Thymus (tissue), 11 donors: ENCODE results near the gene DLD. TPM values are rescaled to one million over a fixed set of nuclear protein-coding genes. Genes with fewer than 3 reads are reported as not detected.
"Not testable (repeated sequence)": the region's sequence is repeated elsewhere in the genome, so short reads cannot be mapped to it uniquely, and the experiment has no call there.

Experiments
- DNase-seq, 9 donors: peaks; one replicate each; pipeline ENCODE4 v3.0.0-alpha.2; 2013; ENCODE audit warnings: low spot score in 9 of 9, low read depth in 6 of 9, missing footprints in 1 of 9
- H3K27ac ChIP-seq, 2 donors: one replicate each; pipeline ENCODE4 v1.5.1; 2013; ENCODE audit warnings: control low read depth in 1 of 2, low read depth in 1 of 2, low read length in 1 of 2, mild to moderate bottlenecking in 1 of 2, moderate library complexity in 1 of 2
- H3K27me3 ChIP-seq, 2 donors: one replicate each; pipeline ENCODE4 v1.5.1; 2013; ENCODE audit warnings: low read length in 1 of 2; ENCODE audit not compliant: control insufficient read depth in 2 of 2, insufficient read depth in 1 of 2
- H3K36me3 ChIP-seq, 2 donors: one replicate each; pipeline ENCODE4 v1.5.1; 2013; ENCODE audit warnings: low read length in 1 of 2, mild to moderate bottlenecking in 1 of 2, moderate library complexity in 1 of 2; ENCODE audit not compliant: control insufficient read depth in 2 of 2, insufficient read depth in 2 of 2
- H3K4me1 ChIP-seq, 2 donors: one replicate each; pipeline ENCODE4 v1.5.1; 2013; ENCODE audit warnings: low read length in 2 of 2; ENCODE audit not compliant: control insufficient read depth in 2 of 2, insufficient read depth in 2 of 2
- H3K4me3 ChIP-seq, 2 donors: one replicate each; pipeline ENCODE4 v1.5.1; 2013; ENCODE audit warnings: low read length in 2 of 2, control low read depth in 1 of 2, mild to moderate bottlenecking in 1 of 2
- H3K9me3 ChIP-seq, 2 donors: one replicate each; pipeline ENCODE4 v1.5.1; 2013; ENCODE audit warnings: low read length in 1 of 2, mild to moderate bottlenecking in 1 of 2; ENCODE audit not compliant: control insufficient read depth in 2 of 2, insufficient read depth in 1 of 2
- whole genome bisulfite sequencing: extraction: QIAGEN DNeasy Blood & Tissue Kit; methylation state at CpG from one replicate; pipeline ENCODE4 v1.1.7; 2013; 5-methylcytosine and 5-hydroxymethylcytosine counted together
- polyA plus RNA-seq: library from polyadenylated mRNA; stranded (reverse); fragments of 200-250 nt; gene quantifications from one replicate; pipeline ENCODE4 v1.2.3, GENCODE V29; 2013
- total RNA-seq: library from RNA; stranded (reverse); fragments of 120-200 nt; gene quantifications from one replicate; pipeline ENCODE4 v1.2.4, GENCODE V29; 2013
- donor health status: healthy.

DLD gene
- total and polyA plus RNA-seq, 2 donors, result 42.4 to 44.2 TPM

DNA sequence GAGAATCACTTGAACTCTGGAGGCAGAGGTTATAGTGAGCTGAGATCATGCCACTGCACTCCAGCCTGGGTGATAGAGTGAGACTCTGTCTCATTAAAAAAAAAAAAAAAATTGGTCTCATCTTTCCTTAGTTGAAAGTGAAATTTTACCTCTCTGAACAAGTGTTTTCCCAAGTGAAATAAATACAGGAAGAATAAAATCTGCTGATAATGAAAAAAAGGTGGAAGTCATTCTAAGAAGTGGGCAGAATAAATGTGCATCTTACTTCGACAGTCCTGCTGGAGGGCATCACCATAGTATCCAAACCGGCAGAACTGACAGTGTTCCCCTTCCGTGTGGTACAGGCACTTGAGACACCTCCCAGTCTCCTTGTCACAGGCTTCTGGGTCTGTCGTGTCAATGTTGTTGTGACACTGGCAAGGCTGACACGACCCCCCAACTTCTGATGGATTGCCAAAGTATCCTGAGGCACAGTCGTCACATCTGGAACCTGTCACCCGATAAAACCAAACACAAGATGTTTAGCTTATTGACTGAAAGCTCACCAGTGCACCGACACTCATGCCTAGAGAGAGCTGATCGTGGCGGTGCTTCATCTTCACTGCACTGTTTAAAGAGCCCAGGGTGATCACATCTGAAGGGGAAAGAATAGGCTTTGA lies 62.4 kb downstream of the DLD start:
- no peak for DNase-seq
- H3K9me3 ChIP-seq, result no peaks in the 10 kb centered on the region
- H3K36me3 ChIP-seq, result no peaks in the 10 kb centered on the region
- H3K4me3 ChIP-seq, result no peak overlapping the region
- no peaks in the 10 kb centered on the region for H3K4me1 ChIP-seq
- 92% methylated on average over 10 of the region's 10 CpGs for WGBS
- no peak overlapping the region for H3K27ac ChIP-seq
- peaks cover 0 to 2% of the 10 kb centered on the region in 2 donors for H3K27me3 ChIP-seq

DNA sequence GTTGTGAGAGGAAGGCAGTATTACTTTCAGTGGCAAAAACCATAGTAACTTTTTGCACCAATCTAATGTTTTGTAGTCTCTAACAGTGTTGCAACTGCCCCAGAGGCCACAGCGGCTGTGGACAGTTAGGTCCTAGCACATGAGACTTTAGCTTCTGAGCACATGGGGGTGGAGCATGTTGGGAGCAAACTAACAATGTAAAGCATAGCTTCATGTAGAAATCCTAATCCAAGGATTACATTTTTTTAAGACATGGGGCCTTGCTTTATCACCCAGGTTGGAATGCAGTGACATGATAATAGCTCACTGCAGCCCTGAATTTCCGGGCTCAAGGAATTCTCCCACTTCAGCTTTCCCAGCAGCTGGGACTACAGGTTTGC lies 62.9 kb downstream of the DLD start:
- no peaks in the 10 kb centered on the region for H3K36me3 ChIP-seq

GRCh38 chr7:107955394-107955793 lies 64.4 kb downstream of the DLD start:
- 96% methylated on average over 5 of the region's 5 CpGs for WGBS
- Histone ChIP-seq H3K27ac (no peak overlapping the region), H3K9me3 (no peaks in the 10 kb centered on the region), H3K36me3 (no peaks in the 10 kb centered on the region), H3K4me3 (no peak overlapping the region), H3K4me1 (no peaks in the 10 kb centered on the region), H3K27me3 (peaks cover 0 to 2% of the 10 kb centered on the region in 2 donors)
- no peak for DNase-seq

More for the DNA sequence above, 62.9 kb downstream of the DLD start:
- H3K9me3 ChIP-seq, result no peaks in the 10 kb centered on the region
- no peak for DNase-seq
- whole genome bisulfite sequencing, result 96% methylated on average over 2 of the region's 2 CpGs
- H3K4me1 ChIP-seq, result no peaks in the 10 kb centered on the region
- H3K27me3 ChIP-seq, result peaks cover 0 to 2% of the 10 kb centered on the region in 2 donors
- H3K27ac ChIP-seq, result no peak overlapping the region
- no peak overlapping the region for H3K4me3 ChIP-seq

DNA sequence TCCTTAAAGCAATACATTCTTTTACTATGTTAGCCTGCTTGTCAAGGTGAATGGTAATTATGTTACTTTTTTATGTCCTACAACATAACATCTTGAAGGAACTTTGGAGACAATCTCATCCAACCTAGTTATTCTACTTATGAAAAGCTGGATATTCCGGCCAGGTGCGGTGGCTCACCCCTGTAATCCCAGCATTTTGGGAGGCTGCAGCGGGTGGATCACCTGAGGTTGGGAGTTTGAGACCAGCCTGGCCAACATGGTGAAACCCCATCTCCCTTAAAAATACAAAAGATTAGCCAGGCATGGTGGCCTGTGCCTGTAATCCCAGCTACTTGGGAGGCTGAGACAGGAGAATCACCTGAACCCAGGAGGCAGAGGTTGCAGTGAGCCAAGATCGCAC lies 66.0 kb downstream of the DLD start:
- 98% methylated on average over 4 of the region's 4 CpGs for WGBS
- not testable (repeated sequence) for H3K27me3 ChIP-seq, H3K4me3 ChIP-seq, H3K4me1 ChIP-seq, H3K9me3 ChIP-seq, H3K36me3 ChIP-seq, H3K27ac ChIP-seq, DNase-seq

DNA sequence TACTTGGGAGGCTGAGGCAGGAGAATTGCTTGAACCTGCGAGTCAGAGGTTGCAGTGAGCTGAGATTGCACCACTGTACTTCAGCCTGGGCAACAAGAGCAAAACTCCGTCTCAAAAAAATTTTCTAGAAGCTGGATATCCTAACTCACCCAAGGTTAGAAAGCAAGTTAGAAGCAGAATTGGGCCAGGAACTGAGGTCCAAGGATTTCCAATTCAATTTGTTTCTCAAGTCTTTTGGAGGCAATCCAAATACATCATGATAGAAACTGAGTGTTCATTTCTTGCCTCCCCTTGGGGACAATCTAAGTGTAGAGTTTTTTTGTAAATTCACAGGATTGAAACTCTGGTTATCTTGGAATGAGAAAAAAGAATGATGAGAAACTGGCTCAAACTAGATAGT lies 66.5 kb downstream of the DLD start:
- Histone ChIP-seq H3K4me3 (no peak overlapping the region), H3K27me3 (no peaks in the 10 kb centered on the region), H3K27ac (no peak overlapping the region), H3K36me3 (no peaks in the 10 kb centered on the region), H3K9me3 (no peaks in the 10 kb centered on the region), H3K4me1 (no peaks in the 10 kb centered on the region)
- no peak for DNase-seq
- 92% methylated on average over 2 of the region's 2 CpGs for WGBS

DNA sequence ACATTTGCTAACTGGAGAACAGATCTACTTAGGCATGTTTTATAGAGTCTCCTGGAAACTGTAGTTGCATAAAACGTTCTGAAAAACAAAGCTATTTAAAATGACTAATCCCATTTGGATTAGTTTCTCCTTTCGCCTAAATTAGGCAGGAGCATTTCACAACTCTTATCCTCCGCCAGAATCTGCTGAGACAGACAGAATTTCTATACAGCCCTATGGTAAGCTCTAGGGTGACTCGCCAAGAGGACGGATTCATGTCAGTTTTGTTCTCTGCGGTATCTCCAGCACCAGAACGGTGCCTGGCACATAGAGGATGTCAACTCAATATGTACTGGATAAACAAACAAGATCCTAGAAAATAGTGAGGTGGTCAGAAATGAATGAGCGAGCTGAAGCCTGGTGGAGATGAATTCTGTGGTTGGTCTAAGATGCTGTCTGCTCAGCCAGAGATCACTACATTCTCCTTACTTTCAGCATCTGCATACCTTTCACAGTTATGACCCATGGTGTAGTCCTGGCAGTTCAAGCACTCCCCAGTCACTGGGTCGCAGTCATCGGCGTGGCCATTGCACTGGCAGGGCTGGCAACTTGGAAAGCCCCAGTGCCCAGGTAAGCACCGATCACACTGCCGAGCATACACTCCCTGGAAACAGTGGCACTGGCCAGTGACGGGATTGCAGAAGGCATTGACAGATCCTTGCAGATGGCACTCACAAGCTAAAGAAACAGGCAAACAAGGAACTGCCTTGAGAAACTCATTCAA lies 68.0 kb downstream of the DLD start:
- H3K4me1 ChIP-seq, result no peaks in the 10 kb centered on the region
- H3K9me3 ChIP-seq, result no peaks in the 10 kb centered on the region
- DNase-seq, result no peak
- peak overlapping the region in 1 of 2 donors; percentile 66 for H3K27ac ChIP-seq
- H3K36me3 ChIP-seq, result no peaks in the 10 kb centered on the region
- no peak overlapping the region for H3K4me3 ChIP-seq
- 90% methylated on average over 14 of the region's 14 CpGs for WGBS
- no peaks in the 10 kb centered on the region for H3K27me3 ChIP-seq

DNA sequence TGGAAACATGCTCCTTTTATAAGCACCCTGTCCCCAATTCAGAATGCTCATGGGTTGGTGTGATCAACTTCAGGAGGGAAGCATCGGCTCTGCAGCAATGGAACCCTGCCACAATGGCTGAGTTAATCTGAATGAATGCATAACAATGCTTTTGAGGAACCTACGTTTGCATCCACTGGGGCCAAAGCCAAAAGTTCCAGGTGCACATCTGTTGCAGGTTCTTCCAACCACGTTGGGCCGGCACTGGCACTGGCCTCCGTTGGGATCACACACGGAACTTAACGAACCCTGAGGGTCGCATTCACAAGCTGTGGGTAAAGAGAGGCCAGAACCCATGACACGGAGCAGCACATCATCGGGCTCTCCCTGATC lies 68.5 kb downstream of the DLD start:
- no peaks in the 10 kb centered on the region for H3K4me1 ChIP-seq

DNA sequence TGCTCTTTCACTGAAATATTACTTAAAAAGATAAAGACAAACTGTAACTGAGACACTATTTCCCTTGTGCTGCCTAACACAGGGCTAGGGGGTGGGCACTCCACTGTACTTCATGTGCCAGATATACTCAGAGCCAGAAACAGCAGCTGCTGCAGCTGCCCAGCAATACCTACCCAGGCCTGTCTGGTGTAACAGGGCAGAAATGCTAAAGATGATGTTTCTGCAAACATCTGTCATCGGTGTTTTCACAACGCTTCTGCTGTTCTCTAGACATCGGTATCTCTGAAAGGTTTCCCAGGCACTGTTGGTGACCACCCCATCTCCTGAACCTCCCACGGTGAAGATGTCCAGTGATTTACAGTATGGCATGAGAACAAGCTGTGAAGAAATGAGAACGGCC lies 69.3 kb downstream of the DLD start:
- Histone ChIP-seq H3K27ac (no peak overlapping the region), H3K9me3 (no peaks in the 10 kb centered on the region), H3K4me3 (no peak overlapping the region), H3K4me1 (no peaks in the 10 kb centered on the region), H3K27me3 (no peaks in the 10 kb centered on the region), H3K36me3 (no peaks in the 10 kb centered on the region)
- no peak for DNase-seq
- WGBS, result 97% methylated on average over 5 of the region's 5 CpGs

More for the DNA sequence above, 68.5 kb downstream of the DLD start:
- no peaks in the 10 kb centered on the region for H3K9me3 ChIP-seq
- 91% methylated on average over 10 of the region's 10 CpGs for WGBS
- no peaks in the 10 kb centered on the region for H3K27me3 ChIP-seq
- H3K36me3 ChIP-seq, result no peaks in the 10 kb centered on the region
- no peak overlapping the region for H3K27ac ChIP-seq
- no peak overlapping the region for H3K4me3 ChIP-seq
- no peak for DNase-seq

DNA sequence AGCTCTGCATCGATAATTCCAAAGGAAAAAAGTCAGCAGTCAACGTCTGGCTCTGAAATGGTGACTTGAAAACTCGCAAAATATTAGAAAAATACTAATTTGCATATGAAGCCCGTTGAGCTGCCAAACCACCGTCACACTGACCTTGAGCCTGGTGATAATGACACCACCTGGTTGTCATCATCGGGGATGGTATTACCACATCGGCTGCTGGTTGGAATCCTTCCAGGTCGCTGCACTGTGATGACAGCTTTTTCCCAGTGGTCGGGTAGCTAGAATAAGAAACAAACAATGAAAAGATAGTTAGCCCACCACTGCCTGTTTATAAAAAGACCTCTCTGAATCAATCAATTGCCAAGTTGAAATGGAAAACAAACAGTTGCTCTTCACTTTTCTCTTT lies 70.4 kb downstream of the DLD start:
- 92% methylated on average over 9 of the region's 9 CpGs for WGBS
- no peak for DNase-seq
- no peaks in the 10 kb centered on the region for H3K36me3 ChIP-seq
- no peak overlapping the region for H3K4me3 ChIP-seq
- no peak overlapping the region for H3K27ac ChIP-seq
- no peaks in the 10 kb centered on the region for H3K27me3 ChIP-seq
- no peaks in the 10 kb centered on the region for H3K4me1 ChIP-seq
- H3K9me3 ChIP-seq, result no peaks in the 10 kb centered on the region
